Endodermal cell (in vitro differentiated cells): ENCODE data around the gene SMIM31. TPM values are rescaled to one million over a fixed set of nuclear protein-coding genes. Genes with fewer than 3 reads are reported as not detected.

Experiments used
- DNase-seq: peaks from one replicate; pipeline ENCODE4 v3.0.0-alpha.2; 2017
- H3K27ac ChIP-seq: 2 replicates; pipeline ENCODE4 v1.5.1; 2013; ENCODE audit warnings: mild to moderate bottlenecking, low read depth, low read length, moderate library complexity
- H3K27me3 ChIP-seq: 2 replicates; pipeline ENCODE4 v1.6.1; 2013; ENCODE audit warnings: mild to moderate bottlenecking, low read length, moderate library complexity; ENCODE audit not compliant: insufficient read depth, control insufficient read depth, poor library complexity, severe bottlenecking
- H3K36me3 ChIP-seq: 2 replicates; pipeline ENCODE4 v1.7.0; 2013; ENCODE audit warnings: mild to moderate bottlenecking, low read length, moderate library complexity; ENCODE audit not compliant: control insufficient read depth, insufficient read depth
- H3K4me1 ChIP-seq: one replicate; pipeline ENCODE4 v1.7.0; 2013; ENCODE audit warnings: low read length; ENCODE audit not compliant: control insufficient read depth, insufficient read depth
- H3K4me3 ChIP-seq: 2 replicates; pipeline ENCODE4 v1.5.1; 2013; ENCODE audit warnings: mild to moderate bottlenecking, low read length, moderate library complexity
- H3K9ac ChIP-seq: 2 replicates; pipeline ENCODE4 v1.6.1; 2013; ENCODE audit warnings: mild to moderate bottlenecking, low read length, moderate library complexity; ENCODE audit not compliant: poor library complexity, severe bottlenecking; ENCODE audit errors: extremely low read depth
- H3K9me3 ChIP-seq: 2 replicates; pipeline ENCODE4 v1.6.1; 2013; ENCODE audit warnings: mild to moderate bottlenecking, low read length, moderate library complexity; ENCODE audit not compliant: control insufficient read depth
- H3K27ac Mint-ChIP-seq: 2 replicates; pipeline ENCODE4 v1.8.0; 2020; ENCODE audit warnings: mixed read lengths
- H3K27me3 Mint-ChIP-seq: 2 replicates; pipeline ENCODE4 v1.8.0; 2021; ENCODE audit warnings: mild to moderate bottlenecking, mixed read lengths; ENCODE audit not compliant: insufficient read depth
- H3K36me3 Mint-ChIP-seq: 2 replicates; pipeline ENCODE4 v1.8.0; 2020; ENCODE audit warnings: low read depth, mixed read lengths
- H3K4me1 Mint-ChIP-seq: 2 replicates; pipeline ENCODE4 v1.8.0; 2020; ENCODE audit warnings: mixed read lengths
- H3K4me3 Mint-ChIP-seq: 2 replicates; pipeline ENCODE4 v1.8.0; 2020; ENCODE audit warnings: mild to moderate bottlenecking, moderate library complexity, mixed read lengths
- H3K9me3 Mint-ChIP-seq: 2 replicates; pipeline ENCODE4 v1.8.0; 2020; ENCODE audit warnings: mild to moderate bottlenecking, mixed read lengths
- CTCF ChIP-seq: fragments of 200-600 bp; sonication (generic); conservative IDR thresholded peaks from 2 replicates; pipeline ENCODE4 v1.5.0; 2021; ENCODE audit warnings: antibody characterized with exemption, mild to moderate bottlenecking
- WGBS, 2 experiments: methylation state at CpG; one replicate each; pipeline versions ENCODE4 v1.1.5 to v1.1.7; 2013; ENCODE audit warnings: missing lambda C conversion rate in 2 of 2, mixed read lengths in 1 of 2; ENCODE audit not compliant: insufficient coverage in 1 of 2, insufficient read length in 1 of 2; 5-methylcytosine and 5-hydroxymethylcytosine counted together
- total RNA-seq, 2 donors: library from RNA; stranded (reverse); fragmentation: NEBNext Ultra II Directional in 1 of 2; extraction: Animal tissue kit (Norgen Biotek cat#: 25700) in 1 of 2; gene quantifications; 2 replicates in 1 of 2; 3 replicates in 1 of 2; pipeline ENCODE4 v1.2.1, GENCODE V29; 2021

The SMIM31 gene
- total RNA-seq, 2 donors from 2014 or later, result not detected

GRCh38 chr4:164761746-164762275 is 7.9 kb downstream of the SMIM31 start:
- no peak for TF ChIP-seq CTCF
- 96% methylated on average over 4 of the region's 6 CpGs; no CpG with 5 or more reads in 1 of the 2 experiments for WGBS, 2 experiments

GRCh38 chr4:164765096-164765495 is 11.2 kb downstream of the SMIM31 start:
- no peak for TF ChIP-seq CTCF
- no peak overlapping the region for H3K4me3 ChIP-seq
- no peak overlapping the region for H3K9ac ChIP-seq
- Mint-ChIP-seq H3K9me3 (no peaks in the 10 kb centered on the region), H3K27ac (no peak overlapping the region), H3K27me3 (no peaks in the 10 kb centered on the region), H3K4me1 (peaks cover 7% of the 10 kb centered on the region), H3K36me3 (no peaks in the 10 kb centered on the region), H3K4me3 (no peak overlapping the region)
- no peaks in the 10 kb centered on the region for H3K27me3 ChIP-seq
- no peak for DNase-seq
- H3K9me3 ChIP-seq, result no peaks in the 10 kb centered on the region
- no peaks in the 10 kb centered on the region for H3K36me3 ChIP-seq
- H3K27ac ChIP-seq, result no peak overlapping the region
- H3K4me1 ChIP-seq, result no peaks in the 10 kb centered on the region
- WGBS, 2 experiments, result 90 to 96% methylated on average over 2 to 3 of the region's 3 CpGs

More at GRCh38 chr4:164761746-164762275, 7.9 kb downstream of the SMIM31 start:
- no peaks in the 10 kb centered on the region for H3K36me3 ChIP-seq
- no peaks in the 10 kb centered on the region for H3K9me3 ChIP-seq
- no peaks in the 10 kb centered on the region for H3K4me1 ChIP-seq
- no peak overlapping the region for H3K9ac ChIP-seq
- H3K4me1 Mint-ChIP-seq, result peaks cover 7% of the 10 kb centered on the region
- no peaks in the 10 kb centered on the region for H3K27me3 ChIP-seq
- no peaks in the 10 kb centered on the region for H3K27me3 Mint-ChIP-seq
- H3K27ac Mint-ChIP-seq, result no peak overlapping the region
- DNase-seq, result no peak
- H3K36me3 Mint-ChIP-seq, result no peaks in the 10 kb centered on the region
- H3K9me3 Mint-ChIP-seq, result no peaks in the 10 kb centered on the region
- H3K4me3 Mint-ChIP-seq, result no peak overlapping the region
- H3K4me3 ChIP-seq, result no peak overlapping the region
- H3K27ac ChIP-seq, result no peak overlapping the region

DNA sequence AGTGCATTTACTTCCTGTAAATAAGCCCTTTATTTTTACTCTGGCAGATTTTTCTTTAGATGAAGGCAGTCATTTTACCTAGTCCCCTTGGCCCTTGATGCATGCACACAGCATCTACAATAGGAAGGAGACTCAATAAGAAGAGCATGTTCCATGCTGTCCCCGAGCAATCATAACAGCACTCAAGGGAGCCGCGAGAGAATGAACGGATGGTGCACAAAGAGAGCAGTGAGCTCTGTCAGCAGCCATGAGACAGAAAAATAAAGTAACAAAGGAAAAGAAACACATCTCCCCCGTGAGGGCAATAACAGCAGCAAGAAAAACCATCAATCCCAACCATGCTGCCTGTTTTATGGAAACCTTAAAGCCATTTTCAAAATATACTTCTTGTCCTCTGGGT is 11.9 kb downstream of the SMIM31 start:
- Histone ChIP-seq H3K4me3 (no peak overlapping the region), H3K36me3 (no peaks in the 10 kb centered on the region), H3K27me3 (no peaks in the 10 kb centered on the region), H3K9me3 (no peaks in the 10 kb centered on the region), H3K27ac (no peak overlapping the region), H3K9ac (no peak overlapping the region), H3K4me1 (no peaks in the 10 kb centered on the region)
- TF ChIP-seq CTCF, result no peak
- Mint-ChIP-seq H3K4me1 (peaks cover 7% of the 10 kb centered on the region), H3K27me3 (no peaks in the 10 kb centered on the region), H3K27ac (no peak overlapping the region), H3K36me3 (no peaks in the 10 kb centered on the region), H3K4me3 (no peak overlapping the region), H3K9me3 (no peaks in the 10 kb centered on the region)
- no peak for DNase-seq
- 90 to 96% methylated on average over 4 to 5 of the region's 5 CpGs for WGBS, 2 experiments
